Mesenchymal stem cell (in vitro differentiated cells and primary cell): ENCODE data around the gene AMIGO1.

Experiments
- DNase-seq: peaks from one replicate; pipeline ENCODE4 v3.0.0-alpha.2; 2013
- H2AFZ ChIP-seq: one replicate; pipeline ENCODE4 v1.6.1; 2013; ENCODE audit warnings: low read depth, mild to moderate bottlenecking, control low read depth, inconsistent platforms, low read length, moderate library complexity
- H2AK5ac ChIP-seq: 2 replicates; pipeline ENCODE4 v1.6.1; 2013; ENCODE audit warnings: low read length, moderate library complexity, mild to moderate bottlenecking, inconsistent platforms; ENCODE audit not compliant: severe bottlenecking
- H2BK120ac ChIP-seq: one replicate; pipeline ENCODE4 v1.6.1; 2013; ENCODE audit warnings: low read depth, mild to moderate bottlenecking, inconsistent platforms, low read length, moderate library complexity
- H2BK12ac ChIP-seq, 2 experiments: one replicate each; pipeline ENCODE4 v1.6.1; 2013; ENCODE audit warnings: inconsistent platforms in 2 of 2, low read length in 2 of 2, mild to moderate bottlenecking in 2 of 2, moderate library complexity in 2 of 2, control low read depth in 1 of 2
- H2BK15ac ChIP-seq: one replicate; pipeline ENCODE4 v1.6.1; 2013; ENCODE audit warnings: mild to moderate bottlenecking, low read depth, inconsistent platforms; ENCODE audit not compliant: poor library complexity, severe bottlenecking
- H2BK5ac ChIP-seq: 2 replicates; pipeline ENCODE4 v1.6.1; 2013; ENCODE audit warnings: low read depth, mild to moderate bottlenecking, low read length, control low read depth, inconsistent platforms; ENCODE audit not compliant: poor library complexity, severe bottlenecking
- H3K14ac ChIP-seq, 2 experiments: one replicate each; pipeline ENCODE4 v1.6.1; 2013; ENCODE audit warnings: inconsistent platforms in 2 of 2, low read length in 2 of 2, control low read depth in 1 of 2, mild to moderate bottlenecking in 1 of 2, moderate library complexity in 1 of 2
- H3K18ac ChIP-seq, 2 experiments: one replicate each; pipeline ENCODE4 v1.6.1; 2013; ENCODE audit warnings: inconsistent platforms in 2 of 2, low read length in 2 of 2, control low read depth in 1 of 2, low read depth in 1 of 2, mild to moderate bottlenecking in 1 of 2
- H3K23ac ChIP-seq, 2 experiments: one replicate each; pipeline ENCODE4 v1.6.1; 2013; ENCODE audit warnings: inconsistent platforms in 2 of 2, low read length in 2 of 2, mild to moderate bottlenecking in 2 of 2, moderate library complexity in 2 of 2, control low read depth in 1 of 2
- H3K27ac ChIP-seq: 2 replicates; pipeline ENCODE4 v1.5.1; 2013; ENCODE audit warnings: mild to moderate bottlenecking, moderate library complexity, low read length, control low read depth, inconsistent platforms; ENCODE audit not compliant: poor library complexity, severe bottlenecking
- H3K27me3 ChIP-seq, 2 experiments: 2 replicates each; pipeline versions ENCODE4 v1.6.1 to v1.7.0; 2013; ENCODE audit warnings: low read length in 2 of 2, mild to moderate bottlenecking in 2 of 2, moderate library complexity in 2 of 2, control low read depth in 1 of 2, inconsistent platforms in 1 of 2; ENCODE audit not compliant: control insufficient read depth in 1 of 2, insufficient read depth in 1 of 2
- H3K36me3 ChIP-seq, 2 experiments: 2 replicates each; pipeline versions ENCODE4 v1.6.1 to v1.7.0; 2013; ENCODE audit warnings: low read length in 2 of 2, control low read depth in 1 of 2, inconsistent platforms in 1 of 2, low read depth in 1 of 2, mild to moderate bottlenecking in 1 of 2; ENCODE audit not compliant: insufficient read depth in 2 of 2, control insufficient read depth in 1 of 2
- H3K4ac ChIP-seq, 2 experiments: one replicate each; pipeline ENCODE4 v1.6.1; 2013; ENCODE audit warnings: inconsistent platforms in 2 of 2, low read length in 2 of 2, mild to moderate bottlenecking in 2 of 2, moderate library complexity in 2 of 2, control low read depth in 1 of 2, low read depth in 1 of 2
- H3K4me1 ChIP-seq: 2 replicates; pipeline ENCODE4 v1.6.1; 2013; ENCODE audit warnings: low read depth, low read length, control low read depth; ENCODE audit not compliant: control insufficient read depth, insufficient read depth
- H3K4me2 ChIP-seq: 2 replicates; pipeline ENCODE4 v1.6.1; 2013; ENCODE audit warnings: low read length, mild to moderate bottlenecking, inconsistent platforms; ENCODE audit not compliant: poor library complexity, severe bottlenecking
- H3K4me3 ChIP-seq, 2 experiments: 2 replicates each; pipeline versions ENCODE4 v1.5.1 to v1.7.0; 2013; ENCODE audit warnings: low read length in 2 of 2, mild to moderate bottlenecking in 2 of 2, control low read depth in 1 of 2, low read depth in 1 of 2; ENCODE audit not compliant: insufficient read depth in 1 of 2
- H3K79me1 ChIP-seq: replicated peaks from 2 replicates; pipeline ENCODE4 v1.6.1; 2013; ENCODE audit warnings: mild to moderate bottlenecking, control low read depth, low read length, inconsistent platforms; ENCODE audit not compliant: poor library complexity, severe bottlenecking
- H3K9ac ChIP-seq: 2 replicates; pipeline ENCODE4 v1.7.0; 2013; ENCODE audit warnings: mild to moderate bottlenecking, low read length, moderate library complexity
- H3K9me3 ChIP-seq: 2 replicates; pipeline ENCODE4 v1.7.0; 2013; ENCODE audit warnings: mild to moderate bottlenecking, low read length; ENCODE audit not compliant: control insufficient read depth
- H4K8ac ChIP-seq: one replicate; pipeline ENCODE4 v1.6.1; 2013; ENCODE audit warnings: inconsistent platforms, mild to moderate bottlenecking, low read length, moderate library complexity
- H4K91ac ChIP-seq: one replicate; pipeline ENCODE4 v1.6.1; 2013; ENCODE audit warnings: mild to moderate bottlenecking, low read length, inconsistent platforms
- WGBS: methylation state at CpG from one replicate; pipeline ENCODE4 v1.1.7; 2013; ENCODE audit warnings: mixed read lengths; 5-methylcytosine and 5-hydroxymethylcytosine counted together

Gene AMIGO1

DNA sequence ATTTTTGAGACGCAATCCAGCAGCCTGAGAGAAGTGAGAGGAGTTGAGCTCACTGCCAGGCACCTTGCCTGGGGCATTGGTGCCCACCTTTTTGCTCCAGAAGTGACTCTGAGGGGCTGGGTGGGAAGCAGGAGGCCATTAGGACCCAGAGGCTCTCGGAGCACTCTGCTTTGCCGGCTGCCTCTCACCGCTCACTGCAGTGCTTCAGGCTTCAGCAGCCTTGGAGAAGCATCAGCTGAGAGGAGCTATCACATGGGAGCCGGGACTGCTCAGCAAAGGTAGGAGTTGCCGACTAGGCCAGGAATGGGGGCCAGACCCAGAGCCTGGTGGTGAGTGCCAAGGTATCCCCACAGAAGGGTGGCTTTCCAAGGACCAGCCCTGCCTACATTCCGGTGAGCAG lies 30.1 kb upstream of the AMIGO1 start, which contains the start of gene GPR61:
TSS of gene GPR61 (plus strand) at position 197 of the 400 bp plus-strand sequence. CDS start 3,151 bp downstream, outside the sequence.
- H3K14ac ChIP-seq = no peak within 1 kb of the TSS
- peaks cover 36 to 43% of the 10 kb centered on the region in 2 experiments for H3K27me3 ChIP-seq

DNA sequence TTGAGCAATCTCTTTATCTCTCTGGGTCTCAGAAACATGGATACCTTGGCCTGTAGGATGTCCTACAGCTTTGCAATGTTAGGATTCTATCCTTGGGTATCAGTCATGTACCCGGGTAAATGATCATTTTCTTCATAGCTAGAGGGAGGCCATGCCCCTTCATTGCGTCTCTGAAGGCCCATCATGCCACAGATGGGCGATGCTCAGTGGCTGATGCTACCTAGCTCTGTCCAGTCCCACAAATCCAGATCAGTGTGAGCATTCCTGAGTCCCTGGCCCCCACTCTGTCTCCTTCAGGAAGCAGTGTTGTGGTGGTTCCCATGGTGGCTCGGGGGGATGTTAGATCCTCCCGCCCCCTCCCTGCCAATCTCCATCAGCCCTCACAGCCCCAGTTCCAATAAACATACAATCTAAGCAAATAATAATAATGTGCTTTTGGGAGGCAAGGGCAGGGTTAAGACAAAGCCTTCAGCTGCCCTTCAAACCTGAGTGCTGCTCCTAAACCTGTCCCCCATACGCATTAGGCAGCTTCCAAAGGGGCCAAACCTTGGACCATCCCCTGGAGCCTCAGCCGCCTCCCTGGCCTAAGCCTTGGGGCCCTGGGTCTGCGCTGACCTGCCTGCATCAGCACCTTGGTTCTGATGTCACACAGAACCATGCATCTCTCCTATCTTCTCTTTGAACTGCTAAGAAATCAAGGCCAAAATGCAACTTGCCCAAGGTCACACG lies 29.5 kb upstream of the AMIGO1 start:
- Histone ChIP-seq H3K4me2 (no peak overlapping the region), H2AK5ac (no peak overlapping the region), H3K14ac (no peak overlapping the region), H3K4ac (no peak overlapping the region), H3K23ac (no peak overlapping the region), H4K8ac (no peak overlapping the region), H3K4me3 (no peak overlapping the region), H3K79me1 (no peaks in the 10 kb centered on the region), H3K36me3 (no peaks in the 10 kb centered on the region), H3K4me1 (peaks cover 2% of the 10 kb centered on the region), H2AFZ (no peak overlapping the region), H2BK5ac (no peak overlapping the region), H3K27me3 (peaks cover 33 to 39% of the 10 kb centered on the region in 2 experiments), H3K27ac (no peak overlapping the region), H2BK12ac (no peak overlapping the region), H2BK120ac (no peak overlapping the region), H2BK15ac (no peak overlapping the region), H3K9ac (no peak overlapping the region), H4K91ac (no peak overlapping the region), H3K18ac (no peak overlapping the region), H3K9me3 (no peaks in the 10 kb centered on the region)
- DNase-seq = no peak
- 90% methylated on average over 7 of the region's 9 CpGs for WGBS

More for the DNA sequence above, 30.1 kb upstream of the AMIGO1 start, which contains the start of gene GPR61:
- Histone ChIP-seq H4K8ac (no peak within 1 kb of the TSS), H3K23ac (no peak within 1 kb of the TSS), H4K91ac (no peak within 1 kb of the TSS), H3K36me3 (no peaks in the 10 kb centered on the region), H3K4me3 (no peak within 1 kb of the TSS), H2BK5ac (no peak within 1 kb of the TSS), H3K4me1 (peaks cover 2% of the 10 kb centered on the region), H3K4me2 (no peak within 1 kb of the TSS), H2BK120ac (no peak within 1 kb of the TSS), H3K27ac (no peak within 1 kb of the TSS), H3K9ac (no peak within 1 kb of the TSS), H3K18ac (no peak within 1 kb of the TSS), H3K4ac (no peak within 1 kb of the TSS), H2AFZ (no peak within 1 kb of the TSS), H2BK15ac (no peak within 1 kb of the TSS), H3K9me3 (no peaks in the 10 kb centered on the region), H3K79me1 (no peaks in the 10 kb centered on the region), H2BK12ac (no peak within 1 kb of the TSS), H2AK5ac (no peak within 1 kb of the TSS)
- 45% methylated on average over 7 of the region's 7 CpGs for WGBS
- DNase-seq = no peak

DNA sequence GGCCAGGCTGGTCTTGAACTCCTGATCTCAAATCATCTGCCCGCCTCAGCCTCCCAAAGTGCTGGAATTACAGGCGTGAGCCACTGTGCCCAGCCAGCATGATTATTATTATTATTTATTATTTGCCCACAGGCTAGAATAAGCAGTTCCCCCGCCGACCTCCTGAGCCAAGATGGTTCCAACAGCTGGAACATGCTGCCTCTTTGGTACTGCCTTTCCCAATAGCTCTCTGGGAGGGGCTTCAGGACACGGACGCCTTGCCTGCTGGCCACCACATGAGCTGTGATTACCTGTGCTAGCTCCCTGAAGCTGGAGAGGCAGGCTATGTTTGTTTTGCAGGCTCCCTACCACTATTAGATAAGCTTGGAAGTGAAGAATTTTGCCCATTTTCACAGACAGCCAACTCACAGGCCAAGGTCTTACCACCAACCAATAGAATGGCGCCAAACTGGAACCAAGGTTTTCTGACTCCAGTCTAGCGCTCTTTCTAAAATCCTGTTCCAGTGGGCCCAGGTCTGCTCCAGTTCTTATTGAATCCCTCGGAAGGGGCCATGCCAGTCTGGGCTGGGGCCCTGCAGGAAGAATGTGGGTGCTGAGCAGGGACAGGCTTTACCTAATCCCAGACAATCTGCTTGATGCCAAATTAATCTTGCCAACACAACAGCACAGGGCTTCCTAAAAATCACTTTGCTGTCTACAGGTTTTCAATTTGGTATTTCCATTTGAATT lies 28.1 kb upstream of the AMIGO1 start:
- Histone ChIP-seq H2BK15ac (no peak overlapping the region), H4K8ac (no peak overlapping the region), H2BK5ac (no peak overlapping the region), H3K79me1 (no peaks in the 10 kb centered on the region), H3K14ac (no peak overlapping the region), H3K9me3 (no peaks in the 10 kb centered on the region), H3K4me3 (no peak overlapping the region), H2BK12ac (no peak overlapping the region), H4K91ac (no peak overlapping the region), H3K4ac (no peak overlapping the region), H2BK120ac (no peak overlapping the region), H3K9ac (no peak overlapping the region), H2AFZ (no peak overlapping the region), H2AK5ac (no peak overlapping the region), H3K4me1 (peaks cover 4% of the 10 kb centered on the region), H3K27ac (no peak overlapping the region), H3K36me3 (no peaks in the 10 kb centered on the region), H3K4me2 (no peak overlapping the region), H3K27me3 (peaks cover 30 to 33% of the 10 kb centered on the region in 2 experiments), H3K18ac (no peak overlapping the region), H3K23ac (no peak overlapping the region)
- WGBS = 98% methylated on average over 8 of the region's 9 CpGs
- DNase-seq = no peak

DNA sequence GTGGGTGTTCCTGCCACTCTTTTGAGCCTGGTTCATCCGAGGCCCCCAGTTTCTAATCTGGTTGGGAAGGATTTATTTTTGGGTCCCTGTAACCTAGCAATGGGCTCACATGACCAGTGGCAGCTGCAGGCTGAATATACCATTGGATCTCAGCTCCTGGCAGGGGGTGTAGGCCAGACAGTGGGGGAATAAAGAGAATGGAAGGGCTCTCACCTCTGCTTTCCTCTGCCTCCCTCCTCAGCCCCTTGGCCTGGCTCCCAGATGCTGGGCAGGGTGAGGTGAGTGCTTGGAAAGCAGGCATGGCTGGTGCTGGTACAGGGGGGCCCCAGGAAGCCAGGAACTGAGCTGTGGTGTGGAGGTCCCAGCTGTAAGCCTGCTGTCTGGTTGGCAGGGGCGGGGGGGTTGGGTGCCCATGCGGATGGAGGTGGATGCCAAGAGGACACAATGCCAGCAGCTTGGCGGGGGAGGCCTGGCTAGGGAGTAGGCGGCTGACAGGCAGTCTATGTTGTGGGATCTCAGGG lies 26.5 kb upstream of the AMIGO1 start:
- Histone ChIP-seq H4K8ac (no peak overlapping the region), H3K4me2 (no peak overlapping the region), H2AFZ (no peak overlapping the region), H4K91ac (no peak overlapping the region), H3K18ac (peak overlapping the region in 1 of 2 experiments; percentile 37), H3K27me3 (peaks cover 25 to 26% of the 10 kb centered on the region in 2 experiments), H2BK5ac (no peak overlapping the region), H3K4ac (no peak overlapping the region), H3K23ac (no peak overlapping the region), H3K4me3 (no peak overlapping the region), H3K36me3 (no peaks in the 10 kb centered on the region), H3K9ac (no peak overlapping the region), H3K4me1 (peaks cover 11% of the 10 kb centered on the region), H2BK12ac (no peak overlapping the region), H2AK5ac (no peak overlapping the region), H3K14ac (peak overlapping the region in 1 of 2 experiments; percentile 44), H3K9me3 (no peaks in the 10 kb centered on the region), H3K79me1 (no peaks in the 10 kb centered on the region), H3K27ac (no peak overlapping the region), H2BK15ac (no peak overlapping the region), H2BK120ac (no peak overlapping the region)
- WGBS = 89% methylated on average over 5 of the region's 5 CpGs
- no peak for DNase-seq
